Heart left ventricle (tissue), 13 donors: ENCODE measurements around the gene ELP6.

Experiments used
- POLR2A ChIP-seq, 2 donors: fragments of 450-650 bp; IDR thresholded peaks; one replicate each; pipeline ENCODE4 v1.6.1; 2017; ENCODE audit warnings: antibody characterized with exemption in 2 of 2, mild to moderate bottlenecking in 2 of 2, moderate library complexity in 2 of 2
- TF ChIP-seq, protein P1 (sequence below), 12 donors: fragments of 200-600 bp; sonication (generic) in 4 of 12; IDR thresholded peaks; one replicate each; pipeline versions ENCODE4 v1.5.0 to v1.8.0; 2018 to 2022; ENCODE audit warnings: antibody characterized with exemption in 12 of 12, mild to moderate bottlenecking in 5 of 12
- donor health status: ischemic (EF 13 %, LVEDD 7.1; RV severe dilation, severe dysfunction).
- donor health status: DM: no; HTN: yes; CAD: no.
- donor health status: DM: no; HTN: no; CAD: no.
- donor health status: ischemic (EF 25% LVEDD 6.9; RV normal size, moderate dysfunction).
- donor health status: ischemic (EF 25% LVEDD 5.7; RV mildly dilated, moderate dysfunction).
- donor health status: ischemic (EF 35%, LVEDD 5.7; RV mildly dilated, moderate dysfunction).
- donor health status: nonischemic (EF 11% LVEDD 7.7; RV severe dilation, severe dysfunction).
- donor health status: DM: yes; HTN: yes; CAD: no.
- donor health status: PGD.
- donor health status: ischemic (EF 29% LVEDD 5.4; RV normal size, mild dysfunction).
- donor health status: nonischemic (EF 23%, LVEDD 6.1; RV moderate dilation, normal function).

DNA sequence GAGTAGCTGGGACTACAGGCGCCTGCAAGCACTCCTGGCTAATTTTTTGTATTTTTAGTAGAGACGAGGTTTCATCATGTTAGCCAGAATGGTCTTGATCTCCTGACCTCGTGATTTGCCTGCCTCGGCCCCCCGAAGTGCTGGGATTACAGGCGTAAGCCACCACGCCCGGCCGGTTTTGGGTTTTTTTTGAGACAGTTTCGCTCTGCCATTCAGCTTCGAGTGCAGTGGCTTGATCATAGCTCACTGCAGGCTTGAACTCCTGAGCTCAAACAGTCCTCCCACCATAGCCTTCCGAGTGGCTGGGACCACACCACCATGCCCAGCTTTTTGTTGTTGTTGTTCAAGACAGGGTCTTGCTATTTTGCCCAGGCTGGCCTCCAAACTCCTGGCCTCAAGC, 21.7 kb downstream of the ELP6 start:
- TF ChIP-seq, protein P1, sequence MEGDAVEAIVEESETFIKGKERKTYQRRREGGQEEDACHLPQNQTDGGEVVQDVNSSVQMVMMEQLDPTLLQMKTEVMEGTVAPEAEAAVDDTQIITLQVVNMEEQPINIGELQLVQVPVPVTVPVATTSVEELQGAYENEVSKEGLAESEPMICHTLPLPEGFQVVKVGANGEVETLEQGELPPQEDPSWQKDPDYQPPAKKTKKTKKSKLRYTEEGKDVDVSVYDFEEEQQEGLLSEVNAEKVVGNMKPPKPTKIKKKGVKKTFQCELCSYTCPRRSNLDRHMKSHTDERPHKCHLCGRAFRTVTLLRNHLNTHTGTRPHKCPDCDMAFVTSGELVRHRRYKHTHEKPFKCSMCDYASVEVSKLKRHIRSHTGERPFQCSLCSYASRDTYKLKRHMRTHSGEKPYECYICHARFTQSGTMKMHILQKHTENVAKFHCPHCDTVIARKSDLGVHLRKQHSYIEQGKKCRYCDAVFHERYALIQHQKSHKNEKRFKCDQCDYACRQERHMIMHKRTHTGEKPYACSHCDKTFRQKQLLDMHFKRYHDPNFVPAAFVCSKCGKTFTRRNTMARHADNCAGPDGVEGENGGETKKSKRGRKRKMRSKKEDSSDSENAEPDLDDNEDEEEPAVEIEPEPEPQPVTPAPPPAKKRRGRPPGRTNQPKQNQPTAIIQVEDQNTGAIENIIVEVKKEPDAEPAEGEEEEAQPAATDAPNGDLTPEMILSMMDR (IDR thresholded peaks at IDR 0.05), result no peak
- TF ChIP-seq POLR2A (IDR thresholded peaks at IDR 0.05), result no peak
